Esophagus squamous epithelium (tissue), 4 donors: ENCODE data around the gene DPM1.

ENCODE experiments used
- POLR2A ChIP-seq, 4 donors: fragments of 450-650 bp; IDR thresholded peaks; one replicate each; pipeline ENCODE4 v1.6.1; 2017; ENCODE audit warnings: antibody characterized with exemption in 4 of 4, mild to moderate bottlenecking in 4 of 4, moderate library complexity in 3 of 4
- TF ChIP-seq, protein P1 (sequence below), 6 experiments: fragments of 450-650 bp in 4 of 6; fragments of 200-600 bp in 2 of 6; sonication (generic) in 2 of 6; IDR thresholded peaks; one replicate each; pipeline ENCODE4 v1.5.1; 2016 to 2019; ENCODE audit warnings: antibody characterized with exemption in 6 of 6, mild to moderate bottlenecking in 4 of 6, moderate library complexity in 4 of 6

- TF ChIP-seq, protein P1, sequence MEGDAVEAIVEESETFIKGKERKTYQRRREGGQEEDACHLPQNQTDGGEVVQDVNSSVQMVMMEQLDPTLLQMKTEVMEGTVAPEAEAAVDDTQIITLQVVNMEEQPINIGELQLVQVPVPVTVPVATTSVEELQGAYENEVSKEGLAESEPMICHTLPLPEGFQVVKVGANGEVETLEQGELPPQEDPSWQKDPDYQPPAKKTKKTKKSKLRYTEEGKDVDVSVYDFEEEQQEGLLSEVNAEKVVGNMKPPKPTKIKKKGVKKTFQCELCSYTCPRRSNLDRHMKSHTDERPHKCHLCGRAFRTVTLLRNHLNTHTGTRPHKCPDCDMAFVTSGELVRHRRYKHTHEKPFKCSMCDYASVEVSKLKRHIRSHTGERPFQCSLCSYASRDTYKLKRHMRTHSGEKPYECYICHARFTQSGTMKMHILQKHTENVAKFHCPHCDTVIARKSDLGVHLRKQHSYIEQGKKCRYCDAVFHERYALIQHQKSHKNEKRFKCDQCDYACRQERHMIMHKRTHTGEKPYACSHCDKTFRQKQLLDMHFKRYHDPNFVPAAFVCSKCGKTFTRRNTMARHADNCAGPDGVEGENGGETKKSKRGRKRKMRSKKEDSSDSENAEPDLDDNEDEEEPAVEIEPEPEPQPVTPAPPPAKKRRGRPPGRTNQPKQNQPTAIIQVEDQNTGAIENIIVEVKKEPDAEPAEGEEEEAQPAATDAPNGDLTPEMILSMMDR (IDR thresholded peaks at IDR 0.05): peak in 5 of 6 experiments; percentile 59 to 89 (median 65)
- no peak for TF ChIP-seq POLR2A (IDR thresholded peaks at IDR 0.05)
These were observed 34.6 kb upstream of the DPM1 start for GRCh38 chr20:50992733-50993457.
